AG10803 (cell line): ENCODE measurements around the gene KCTD5.

Experiments
- DNase-seq: peaks from one replicate; pipeline ENCODE4 v3.0.0; 2010; ENCODE audit warnings: low read depth
- H3K4me3 ChIP-seq: 2 replicates; pipeline ENCODE4 v1.5.1; 2011; ENCODE audit warnings: mild to moderate bottlenecking, low read length, control low read depth
- CTCF ChIP-seq: conservative IDR thresholded peaks from 2 replicates; pipeline ENCODE4 v1.5.1; 2011; ENCODE audit warnings: mild to moderate bottlenecking, low read length, control low read depth, inconsistent platforms

KCTD5 gene

DNA sequence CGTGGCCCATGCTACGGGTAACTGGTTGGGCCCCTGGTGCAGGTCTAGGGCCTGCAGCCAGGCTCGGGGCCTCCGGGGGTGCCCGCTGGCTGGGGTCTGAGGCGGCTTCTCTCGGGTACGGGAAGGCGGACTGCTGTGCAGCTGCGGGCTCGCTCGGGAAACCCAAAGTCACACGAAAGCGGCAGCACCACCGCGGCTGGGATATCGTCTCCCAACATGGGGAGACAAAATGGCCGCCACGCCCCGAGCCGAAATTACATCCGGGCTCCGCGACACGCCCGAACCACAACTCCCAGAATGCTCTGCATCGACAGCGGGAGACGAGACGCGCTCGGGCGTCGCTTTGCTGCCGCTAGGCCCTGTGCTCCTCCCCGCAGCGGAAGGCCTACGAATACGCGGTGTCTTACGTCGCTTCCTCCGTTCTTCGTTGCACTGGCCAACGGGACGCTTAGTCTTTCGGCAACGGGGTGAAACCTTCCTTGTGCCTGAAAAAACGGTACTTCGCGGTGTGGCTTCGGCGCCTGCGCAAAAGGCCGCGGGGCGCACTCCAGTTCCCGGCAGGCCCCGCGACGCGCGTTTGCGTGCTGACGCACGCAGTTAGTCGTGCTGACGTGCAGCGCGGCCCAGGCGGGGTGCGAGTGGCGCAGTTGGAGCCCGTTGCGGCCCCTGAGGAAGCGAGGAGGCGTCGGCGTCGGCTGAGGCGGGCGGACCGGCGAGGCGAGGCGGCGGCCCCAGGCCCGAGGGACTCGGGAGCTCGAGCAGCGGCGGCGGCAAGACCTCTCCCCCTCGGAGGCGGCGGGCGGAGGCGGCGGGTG lies 69.9 kb downstream of the KCTD5 start, which contains the start of gene SRRM2:
Gene SRRM2 (plus strand): TSS at position 604 of the 815 bp plus-strand sequence. CDS start 3,727 bp downstream, outside the sequence.
- TF ChIP-seq CTCF: no peak; the same call in 1 of the 2 replicates
- H3K4me3 ChIP-seq: peak within 1 kb of the TSS; percentile 94
- DNase-seq: peak; percentile 96

GRCh38 chr16:2752850-2753732 lies 70.8 kb downstream of the KCTD5 start:
- no peak for TF ChIP-seq CTCF
- H3K4me3 ChIP-seq: peak overlapping the region; percentile 94
- peak; percentile 75 for DNase-seq

DNA sequence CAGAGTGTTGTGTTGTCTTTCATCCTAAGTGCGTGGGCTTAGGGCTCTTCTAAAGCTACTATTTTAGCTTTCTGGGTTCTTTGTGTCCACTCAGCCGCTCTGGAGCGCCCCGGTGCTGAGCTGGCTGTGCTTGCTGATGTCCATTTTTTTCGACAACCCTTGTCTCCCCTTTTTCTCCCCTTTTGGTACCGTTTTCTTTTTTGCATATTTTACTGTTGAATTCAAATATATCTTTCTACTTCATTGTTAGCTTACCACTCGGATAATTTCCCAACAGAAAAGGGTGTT lies 71.4 kb downstream of the KCTD5 start:
- DNase-seq: no peak
- peak; percentile 18; the same call in 1 of the 2 replicates for TF ChIP-seq CTCF

GRCh38 chr16:2755158-2755557 lies 72.8 kb downstream of the KCTD5 start:
- TF ChIP-seq CTCF: no peak
- H3K4me3 ChIP-seq: peak overlapping the region; percentile 94
- no peak for DNase-seq

More for the DNA sequence above, 71.4 kb downstream of the KCTD5 start:
- peak overlapping the region; percentile 94 for H3K4me3 ChIP-seq

GRCh38 chr16:2756288-2757015 lies 74.1 kb downstream of the KCTD5 start:
- no peak overlapping the region for H3K4me3 ChIP-seq
- no peak for DNase-seq
- no peak for TF ChIP-seq CTCF

DNA sequence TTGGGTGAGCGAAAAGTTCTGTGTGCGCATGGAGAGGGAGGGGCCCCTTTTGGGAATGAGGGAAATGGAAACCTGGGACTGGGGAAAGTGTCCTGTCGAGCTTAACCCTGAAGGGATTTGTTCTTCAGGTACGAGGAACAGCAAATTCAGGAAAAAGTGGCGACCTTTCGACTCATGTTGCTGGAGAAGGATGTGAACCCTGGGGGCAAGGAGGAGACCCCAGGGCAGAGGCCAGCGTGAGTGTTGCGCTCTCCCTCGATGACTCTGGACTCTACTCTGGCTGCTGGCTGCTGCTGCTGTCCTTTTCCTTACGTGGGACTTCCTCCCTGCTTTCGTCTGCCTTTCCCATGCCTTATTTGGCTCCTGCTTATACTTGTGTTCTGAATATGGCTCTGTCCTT lies 75.0 kb downstream of the KCTD5 start:
- TF ChIP-seq CTCF: no peak
- no peak for DNase-seq
- no peak overlapping the region for H3K4me3 ChIP-seq
